ENCODE measurements around the gene COL4A6.

GRCh38 chrX:108271397-108271787 is 166.8 kb downstream of the COL4A6 start:
- TF ChIP-seq NFIC (IDR thresholded peaks at IDR 0.05) (no peak), TEAD4 (IDR thresholded peaks at IDR 0.05) (no peak), MAX (IDR thresholded peaks at IDR 0.05) (no peak), YY1 (IDR thresholded peaks at IDR 0.05; ENCODE audit: low read depth) (no peak), USF1 (IDR thresholded peaks at IDR 0.05) (no peak), RAD21 (IDR thresholded peaks at IDR 0.05; ENCODE audit: low read depth) (no peak)

Data from Ishikawa (cell line).